Fibroblast of mammary gland (primary cell): ENCODE results near the gene PPP1R37.

Experiments used
- DNase-seq: peaks from one replicate; pipeline ENCODE4 v3.0.0-alpha.2; 2010; ENCODE audit warnings: low read depth
- H3K4me3 ChIP-seq: 2 replicates; pipeline ENCODE4 v1.5.1; 2011; ENCODE audit warnings: low read depth, mild to moderate bottlenecking, low read length, moderate library complexity; ENCODE audit not compliant: control insufficient read depth
- CTCF ChIP-seq: conservative IDR thresholded peaks from 2 replicates; pipeline ENCODE4 v1.5.1; 2011; ENCODE audit warnings: low read depth, low read length, inconsistent platforms; ENCODE audit not compliant: control insufficient read depth, insufficient read depth

PPP1R37 gene

DNA sequence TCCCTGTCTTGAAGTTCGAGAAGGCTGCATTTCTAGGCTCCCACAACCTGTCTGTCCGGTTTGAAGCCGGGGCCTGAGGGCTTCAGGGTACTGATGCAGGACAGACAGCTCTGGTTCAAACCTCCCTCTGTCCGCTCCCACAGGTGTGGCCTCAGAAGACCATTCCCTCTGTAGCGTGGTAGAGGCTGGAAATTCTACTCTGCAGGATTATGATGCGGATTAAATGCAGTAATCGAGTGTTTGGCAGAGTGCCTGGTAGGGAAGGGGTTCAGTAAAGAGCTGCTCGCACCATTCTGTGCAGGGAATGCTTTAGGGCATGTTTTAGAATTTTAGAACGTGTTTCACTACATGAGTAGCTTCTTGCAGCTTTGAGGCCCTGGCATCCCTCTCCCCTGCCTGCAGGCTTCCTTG lies 30.5 kb downstream of the PPP1R37 start:
- DNase-seq, result no peak
- H3K4me3 ChIP-seq, result no peak overlapping the region
- TF ChIP-seq CTCF, result no peak

- no peak for DNase-seq
- no peak overlapping the region for H3K4me3 ChIP-seq
- no peak for TF ChIP-seq CTCF
Measured at GRCh38 chr19:45124021-45124420, 31.0 kb downstream of the PPP1R37 start.

DNA sequence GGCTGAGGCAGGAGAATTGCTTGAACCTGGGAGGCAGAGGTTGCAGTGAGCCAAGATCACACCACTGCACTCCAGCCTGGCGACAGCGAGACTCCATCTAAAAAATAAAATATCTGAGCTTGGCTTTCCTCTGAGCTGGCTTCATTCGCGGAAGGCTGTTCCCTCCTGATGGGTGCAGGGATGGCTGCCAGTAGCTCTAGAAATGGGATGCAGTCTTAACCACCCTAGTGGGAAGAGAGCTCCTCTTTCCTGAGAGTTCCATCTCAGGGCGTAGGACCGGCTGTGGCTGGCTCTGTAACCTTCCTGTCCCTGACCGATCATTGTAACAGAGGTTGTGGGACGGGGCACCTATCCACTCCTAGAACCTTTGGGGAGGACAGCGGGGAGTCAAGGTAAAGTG lies 32.4 kb downstream of the PPP1R37 start:
- H3K4me3 ChIP-seq, result no peak overlapping the region
- TF ChIP-seq CTCF, result no peak
- no peak for DNase-seq

GRCh38 chr19:45125975-45126493 lies 33.1 kb downstream of the PPP1R37 start:
- peak; percentile 78 for TF ChIP-seq CTCF
- DNase-seq, result peak; percentile 54
- no peak overlapping the region for H3K4me3 ChIP-seq

- TF ChIP-seq CTCF, result no peak
- no peak overlapping the region for H3K4me3 ChIP-seq
Measured at GRCh38 chr19:45126654-45127053, 33.7 kb downstream of the PPP1R37 start.

DNA sequence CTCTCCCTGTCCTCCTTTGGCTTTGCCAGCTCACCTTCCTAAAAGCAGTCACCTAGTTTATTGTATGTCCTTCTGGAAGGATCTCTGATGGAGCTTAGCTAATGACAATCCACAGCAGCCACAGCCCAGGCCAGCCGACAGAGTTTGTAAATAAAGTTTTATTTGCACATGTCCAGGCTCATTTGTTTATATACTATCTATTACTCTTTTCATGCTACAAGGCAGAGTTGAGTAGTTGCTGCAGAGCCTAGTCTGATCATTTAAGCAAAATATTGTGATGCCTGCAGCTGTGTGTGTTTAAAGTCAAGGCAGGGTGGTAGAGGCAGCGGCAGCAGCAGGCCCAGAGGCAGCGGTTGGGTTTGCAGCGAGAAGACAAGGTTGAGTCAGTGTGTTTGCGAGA lies 35.2 kb downstream of the PPP1R37 start:
- DNase-seq, result no peak
- TF ChIP-seq CTCF, result no peak
- H3K4me3 ChIP-seq, result no peak overlapping the region

More at GRCh38 chr19:45126654-45127053, 33.7 kb downstream of the PPP1R37 start:
- no peak for DNase-seq

DNA sequence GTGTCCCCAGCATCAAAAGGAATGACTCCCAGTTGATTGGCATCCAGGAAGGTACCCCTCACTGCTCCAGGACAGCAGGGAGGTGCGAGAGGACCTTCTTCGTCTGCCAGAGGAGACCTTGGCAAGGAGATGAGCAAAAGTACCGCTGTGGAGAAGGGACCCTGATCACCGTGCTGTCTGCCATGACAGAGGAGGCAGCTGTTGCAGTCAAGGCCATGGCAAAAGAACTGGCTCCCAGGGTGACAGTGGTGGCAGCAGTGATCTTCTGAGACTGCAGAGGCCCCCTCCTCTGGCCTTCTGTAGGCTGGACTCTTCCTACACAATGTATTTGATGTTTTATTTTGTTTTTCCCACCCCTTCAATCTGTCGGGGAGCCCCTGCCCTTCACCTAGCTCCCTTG lies 35.8 kb downstream of the PPP1R37 start:
- no peak for DNase-seq
- H3K4me3 ChIP-seq, result no peak overlapping the region
- no peak for TF ChIP-seq CTCF
